ENCODE results near the gene GIPC2.
"Not testable (repeated sequence)": the region's sequence is repeated elsewhere in the genome, so short reads cannot be mapped to it uniquely, and the experiment has no call there.

The GIPC2 gene

GRCh38 chr1:78054559-78054958 is 8.8 kb downstream of the GIPC2 start:
- Histone ChIP-seq H3K4me1 (peaks cover 0 to 31% (median 0%) of the 10 kb centered on the region in 10 experiments; a peak in 6 of 20 replicates), H3K9ac (no peak overlapping the region), H3K27ac (no peak overlapping the region), H4K20me1 (no peaks in the 10 kb centered on the region), H3K36me3 (no peaks in the 10 kb centered on the region), H3K9me3 (replicated peaks in 1 of 11) (no peaks in the 10 kb centered on the region; a peak in 1 of 22 replicates), H3K4me3 (no peak overlapping the region), H3K27me3 (no peaks in the 10 kb centered on the region), H3K4me2 (no peak overlapping the region)
- TF ChIP-seq Cebpa-rat (IDR thresholded peaks at IDR 0.05), result no peak

- H4K20me1 ChIP-seq, result no peaks in the 10 kb centered on the region
- H3K9ac ChIP-seq, result no peak overlapping the region
- no peak overlapping the region for H3K27ac ChIP-seq
- no peak overlapping the region for H3K4me3 ChIP-seq
- no peaks in the 10 kb centered on the region for H3K36me3 ChIP-seq
- H3K27me3 ChIP-seq, result no peaks in the 10 kb centered on the region
- H3K4me2 ChIP-seq, result no peak overlapping the region
- TF ChIP-seq Cebpa-rat (IDR thresholded peaks at IDR 0.05), result no peak
- H3K9me3 ChIP-seq (replicated peaks in 1 of 11), result no peaks in the 10 kb centered on the region; a peak in 1 of 22 replicates
- H3K4me1 ChIP-seq, result peaks cover 0 to 31% (median 0%) of the 10 kb centered on the region in 10 experiments; a peak in 6 of 20 replicates
Measured at GRCh38 chr1:78054972-78055371, 9.2 kb downstream of the GIPC2 start.

- no peak overlapping the region for H3K4me2 ChIP-seq
- H4K20me1 ChIP-seq, result no peaks in the 10 kb centered on the region
- no peak overlapping the region for H3K4me3 ChIP-seq
- no peak overlapping the region for H3K27ac ChIP-seq
- H3K9ac ChIP-seq, result no peak overlapping the region
- TF ChIP-seq Cebpa-rat (IDR thresholded peaks at IDR 0.05), result no peak
- no peaks in the 10 kb centered on the region for H3K27me3 ChIP-seq
- peaks cover 0 to 31% (median 0%) of the 10 kb centered on the region in 10 experiments; a peak in 6 of 20 replicates for H3K4me1 ChIP-seq
- H3K9me3 ChIP-seq (replicated peaks in 1 of 11), result no peaks in the 10 kb centered on the region; a peak in 1 of 22 replicates
- H3K36me3 ChIP-seq, result no peaks in the 10 kb centered on the region
Measured at GRCh38 chr1:78055565-78056132, 9.9 kb downstream of the GIPC2 start.

GRCh38 chr1:78058670-78059069 is 12.9 kb downstream of the GIPC2 start:
- Histone ChIP-seq H3K4me1 (peaks cover 0 to 13% (median 0%) of the 10 kb centered on the region in 10 experiments; a peak in 5 of 20 replicates), H3K27ac (no peak overlapping the region), H4K20me1 (no peaks in the 10 kb centered on the region), H3K27me3 (no peaks in the 10 kb centered on the region), H3K36me3 (no peaks in the 10 kb centered on the region), H3K4me3 (no peak overlapping the region), H3K9me3 (replicated peaks in 1 of 11) (no peaks in the 10 kb centered on the region; a peak in 1 of 22 replicates), H3K9ac (no peak overlapping the region), H3K4me2 (no peak overlapping the region)
- TF ChIP-seq Cebpa-rat (IDR thresholded peaks at IDR 0.05), result no peak

- 0 out of 22 replicates have a peak overlapping the region, but pooled peaks of 1 of the 11 experiments have one; percentile 16 for H3K4me2 ChIP-seq
- no peaks in the 10 kb centered on the region; a peak in 1 of 22 replicates for H3K9me3 ChIP-seq (replicated peaks in 1 of 11)
- H3K27me3 ChIP-seq, result no peaks in the 10 kb centered on the region
- H3K4me1 ChIP-seq, result peaks cover 0 to 6% (median 0%) of the 10 kb centered on the region in 10 experiments; a peak in 4 of 20 replicates
- no peak for TF ChIP-seq Cebpa-rat (IDR thresholded peaks at IDR 0.05)
- H4K20me1 ChIP-seq, result no peaks in the 10 kb centered on the region
- no peaks in the 10 kb centered on the region for H3K36me3 ChIP-seq
- no peak overlapping the region for H3K9ac ChIP-seq
- no peak overlapping the region for H3K4me3 ChIP-seq
- no peak overlapping the region for H3K27ac ChIP-seq
Measured at GRCh38 chr1:78060857-78061563, 15.2 kb downstream of the GIPC2 start.

GRCh38 chr1:78061825-78062523 is 16.2 kb downstream of the GIPC2 start:
- Histone ChIP-seq H3K36me3 (no peaks in the 10 kb centered on the region), H3K9me3 (replicated peaks in 1 of 11) (no peaks in the 10 kb centered on the region), H3K9ac (no peak overlapping the region), H4K20me1 (no peaks in the 10 kb centered on the region), H3K27ac (no peak overlapping the region), H3K4me2 (peak overlapping the region in 2 of 11 experiments; percentile 8 to 10; a peak in 3 of 22 replicates), H3K4me3 (no peak overlapping the region), H3K4me1 (peaks cover 0 to 6% (median 0%) of the 10 kb centered on the region in 10 experiments; a peak in 4 of 20 replicates), H3K27me3 (no peaks in the 10 kb centered on the region)
- no peak for TF ChIP-seq Cebpa-rat (IDR thresholded peaks at IDR 0.05)

- H3K9ac ChIP-seq; H3K27me3 ChIP-seq; H3K27ac ChIP-seq; H3K4me3 ChIP-seq; H3K4me2 ChIP-seq; H3K9me3 ChIP-seq (replicated peaks in 1 of 11); H3K36me3 ChIP-seq; H3K4me1 ChIP-seq; H4K20me1 ChIP-seq: not testable (repeated sequence)
Measured at GRCh38 chr1:78064886-78065285, 19.1 kb downstream of the GIPC2 start.

- no peaks in the 10 kb centered on the region for H3K27me3 ChIP-seq
- TF ChIP-seq Cebpa-rat (IDR thresholded peaks at IDR 0.05), result no peak
- no peaks in the 10 kb centered on the region for H3K9me3 ChIP-seq (replicated peaks in 1 of 11)
- H3K4me1 ChIP-seq, result peaks cover 0 to 5% (median 0%) of the 10 kb centered on the region in 10 experiments; a peak in 5 of 20 replicates
- no peaks in the 10 kb centered on the region for H4K20me1 ChIP-seq
- no peak overlapping the region for H3K4me2 ChIP-seq
- H3K9ac ChIP-seq, result no peak overlapping the region
- H3K4me3 ChIP-seq, result no peak overlapping the region
- no peaks in the 10 kb centered on the region for H3K36me3 ChIP-seq
- H3K27ac ChIP-seq, result no peak overlapping the region
Measured at GRCh38 chr1:78068681-78069283, 23.0 kb downstream of the GIPC2 start.

- Histone ChIP-seq H3K9ac (no peak overlapping the region), H4K20me1 (no peaks in the 10 kb centered on the region), H3K27me3 (no peaks in the 10 kb centered on the region), H3K36me3 (no peaks in the 10 kb centered on the region), H3K4me1 (peaks cover 0 to 5% (median 0%) of the 10 kb centered on the region in 10 experiments; a peak in 5 of 20 replicates), H3K27ac (no peak overlapping the region), H3K4me3 (no peak overlapping the region), H3K9me3 (replicated peaks in 1 of 11) (no peaks in the 10 kb centered on the region), H3K4me2 (no peak overlapping the region)
- TF ChIP-seq Cebpa-rat (IDR thresholded peaks at IDR 0.05), result no peak
Measured at GRCh38 chr1:78069784-78070183, 24.0 kb downstream of the GIPC2 start.
